Lower leg skin (tissue), 4 donors: Measurements from ENCODE around the gene RYR2. TPM values are rescaled to one million over a fixed set of nuclear protein-coding genes. Genes with fewer than 3 reads are reported as not detected.

Experiments used
- DNase-seq, 2 donors: peaks; one replicate each; pipeline ENCODE4 v3.0.0-alpha.2; 2019; ENCODE audit warnings: low spot score in 2 of 2
- H3K4me3 ChIP-seq: fragments of 200-600 bp; sonication (generic); 2 replicates; pipeline ENCODE4 v1.5.1; 2017; ENCODE audit warnings: mild to moderate bottlenecking, low read depth; ENCODE audit not compliant: poor library complexity, severe bottlenecking
- CTCF ChIP-seq, 3 donors: fragments of 450-650 bp; IDR thresholded peaks; one replicate each; pipeline ENCODE4 v1.5.1; 2016; ENCODE audit warnings: antibody characterized with exemption in 3 of 3, mild to moderate bottlenecking in 3 of 3, moderate library complexity in 2 of 3
- POLR2A ChIP-seq, 2 donors: fragments of 450-650 bp; IDR thresholded peaks; one replicate each; pipeline ENCODE4 v1.6.1; 2016 to 2017; ENCODE audit warnings: antibody characterized with exemption in 2 of 2, mild to moderate bottlenecking in 1 of 2, moderate library complexity in 1 of 2
- WGBS, 2 donors: methylation state at CpG; one replicate each; pipeline ENCODE4 v1.1.5; 2018; 5-methylcytosine and 5-hydroxymethylcytosine counted together
- intact Hi-C: fragments of 100-400 bp; cut with DNase I; formaldehyde crosslinking; loops from one replicate; pipeline ENCODE4 v1.15.0; 2023; ENCODE audit warnings: low total_unique reads
- total RNA-seq, 4 donors: library from RNA; depleted of rRNA; stranded (reverse); fragments of >200 nt; gene quantifications; one replicate each; pipeline ENCODE4 v1.1.0, GENCODE V29; 2016

The RYR2 gene
- total RNA-seq, 4 donors from 2014 or later: 0.19 to 0.97 (median 0.66) TPM

DNA sequence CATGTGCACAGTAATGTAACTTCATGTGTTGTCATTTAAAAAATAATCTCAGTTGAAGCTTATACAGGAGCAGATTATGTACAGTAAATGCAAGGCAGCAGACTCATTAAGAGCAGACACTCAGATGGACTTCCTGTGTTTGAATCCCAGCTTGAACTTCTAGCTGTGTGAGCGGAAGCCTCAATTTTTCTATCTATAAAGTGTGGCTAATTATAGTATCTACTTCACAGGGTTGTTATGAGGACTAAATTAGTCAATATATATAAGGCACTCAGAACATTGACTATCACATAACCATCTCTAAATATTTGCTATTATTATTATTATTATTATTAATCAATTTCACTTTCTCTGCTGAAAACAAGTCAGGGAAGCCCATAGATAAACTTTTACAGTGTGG is 707.1 kb downstream of the RYR2 start:
- TF ChIP-seq POLR2A (IDR thresholded peaks at IDR 0.05) (no peak), CTCF (IDR thresholded peaks at IDR 0.05) (no peak)
- H3K4me3 ChIP-seq: no peak overlapping the region
- DNase-seq: no peak
- 82 to 95% methylated on average over 1 of the region's 1 CpG for WGBS, 2 donors
- intact Hi-C loops: no loop called here

DNA sequence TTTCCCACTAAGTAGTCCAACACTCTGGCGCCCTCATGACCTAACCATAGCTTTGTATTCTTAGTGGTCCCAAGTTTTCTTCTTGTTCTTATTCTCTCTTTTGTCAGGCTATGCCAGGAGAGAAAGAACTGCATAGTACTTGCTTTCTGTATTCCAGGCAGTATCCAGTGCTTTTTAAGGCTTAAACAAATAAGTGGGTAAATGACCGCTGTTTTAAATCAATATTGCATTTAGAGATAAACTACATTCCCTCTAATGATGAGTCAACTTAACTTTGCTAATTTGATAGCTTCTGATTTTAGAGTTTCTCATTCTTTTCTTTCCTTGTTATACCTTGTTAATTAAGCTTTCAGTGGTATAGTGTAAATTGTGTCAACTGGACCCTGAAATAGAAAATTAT is 709.1 kb downstream of the RYR2 start:
- no peak for DNase-seq
- 92 to 95% methylated on average over 2 of the region's 2 CpGs for WGBS, 2 donors
- H3K4me3 ChIP-seq: no peak overlapping the region
- no peak for TF ChIP-seq POLR2A (IDR thresholded peaks at IDR 0.05)
- TF ChIP-seq CTCF (IDR thresholded peaks at IDR 0.05): no peak
- intact Hi-C loops: no loop called here

- no peak for TF ChIP-seq POLR2A (IDR thresholded peaks at IDR 0.05)
- TF ChIP-seq CTCF (IDR thresholded peaks at IDR 0.05): no peak
- WGBS, 2 donors: 75 to 84% methylated on average over 3 of the region's 3 CpGs
- intact Hi-C loops: no loop called here
- no peak overlapping the region for H3K4me3 ChIP-seq
- no peak for DNase-seq
Measured at GRCh38 chr1:237754627-237755026, 712.6 kb downstream of the RYR2 start.

DNA sequence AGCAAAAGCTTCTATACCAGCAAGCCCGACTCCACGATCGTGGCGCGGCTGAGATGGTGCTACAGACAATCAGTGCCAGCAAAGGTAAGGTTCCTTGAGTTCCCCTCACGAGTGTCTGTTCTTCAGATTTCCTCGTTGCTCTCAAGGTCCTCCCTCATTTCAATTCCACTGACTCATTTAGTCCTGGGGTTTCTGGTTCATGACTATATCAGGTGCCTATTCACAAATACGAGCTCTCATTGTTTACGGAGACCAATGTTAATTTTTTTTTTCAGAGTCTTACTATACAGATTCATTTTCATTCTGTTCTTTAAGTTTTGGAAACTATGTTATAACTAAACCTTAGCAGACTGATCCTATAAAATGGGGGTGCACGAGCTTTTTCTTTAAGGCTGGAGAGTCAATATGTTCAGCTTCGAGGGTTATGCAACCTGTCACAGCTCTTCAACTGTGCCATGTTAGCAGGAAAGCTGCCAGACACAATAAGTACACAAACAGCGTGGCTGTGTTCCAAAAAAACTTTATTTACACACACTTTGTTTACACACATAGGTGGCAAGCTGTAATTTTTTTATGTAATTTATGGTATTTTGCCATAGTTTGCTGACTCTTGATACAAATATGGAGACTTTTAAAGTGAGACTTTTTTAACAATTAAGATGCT is 714.5 kb downstream of the RYR2 start:
- no peak for TF ChIP-seq CTCF (IDR thresholded peaks at IDR 0.05)
- no peak for TF ChIP-seq POLR2A (IDR thresholded peaks at IDR 0.05)
- WGBS, 2 donors: 85 to 88% methylated on average over 12 of the region's 12 CpGs
- intact Hi-C loops: no loop called here
- no peak for DNase-seq
- no peak overlapping the region for H3K4me3 ChIP-seq

GRCh38 chr1:237759377-237759776 is 717.4 kb downstream of the RYR2 start:
- intact Hi-C loops: no loop called here
- TF ChIP-seq CTCF (IDR thresholded peaks at IDR 0.05) (no peak), POLR2A (IDR thresholded peaks at IDR 0.05) (no peak)
- H3K4me3 ChIP-seq: no peak overlapping the region
- no peak for DNase-seq
- 66 to 75% methylated on average over 5 of the region's 5 CpGs for WGBS, 2 donors

GRCh38 chr1:237760951-237761350 is 719.0 kb downstream of the RYR2 start:
- no peak for TF ChIP-seq POLR2A (IDR thresholded peaks at IDR 0.05)
- TF ChIP-seq CTCF (IDR thresholded peaks at IDR 0.05): no peak
- WGBS, 2 donors: 45 to 61% methylated on average over 5 of the region's 5 CpGs
- no peak for DNase-seq
- H3K4me3 ChIP-seq: no peak overlapping the region
- intact Hi-C loops: no loop called here
